IMR-90 (cell line): ENCODE data around the gene NOTCH2. TPM values are rescaled to one million over a fixed set of nuclear protein-coding genes. Genes with fewer than 3 reads are reported as not detected.

ENCODE experiments used
- ATAC-seq: fragments of 200-7000 bp; cut with Tn5 transposase; 2 replicates; pipeline ENCODE4 v1.9.1; 2020; ENCODE audit warnings: low read depth, mild to moderate bottlenecking, moderate library complexity
- BruUV-seq: library from RNA; stranded (reverse); fragments of 400-500 nt; replicated peaks from 2 replicates; lab custom pipeline; 2021; lab: Mats Ljungman, UMichigan
- CTCF ChIA-PET: fragments of 300-600 bp; formaldehyde crosslinking; extraction: SDS; loops from one replicate; lab custom pipeline; 2021; ENCODE audit warnings: antibody characterized with exemption; lab: Yijun Ruan, JAX
- POLR2A ChIA-PET: fragments of 300-600 bp; sonication (Branson Sonifier 250); formaldehyde crosslinking; loops from one replicate; lab custom pipeline; 2022; ENCODE audit warnings: antibody characterized with exemption; ENCODE audit not compliant: unreplicated experiment; lab: Charles Lee
- DNase-seq: peaks from one replicate; pipeline ENCODE4 v3.0.0; 2013
- H2AFZ ChIP-seq: replicated peaks from 2 replicates; pipeline ENCODE3; 2013; ENCODE audit warnings: low read length, mild to moderate bottlenecking; ENCODE audit not compliant: poor library complexity
- H2AK5ac ChIP-seq: 2 replicates; pipeline ENCODE4 v1.6.1; 2013; ENCODE audit warnings: low read depth, low read length, inconsistent platforms
- H2AK9ac ChIP-seq: replicated peaks from 2 replicates; pipeline ENCODE3; 2013; ENCODE audit warnings: mild to moderate bottlenecking, low read depth, low read length, moderate library complexity; ENCODE audit not compliant: poor library complexity
- H2BK120ac ChIP-seq: 2 replicates; pipeline ENCODE4 v1.6.1; 2013; ENCODE audit warnings: low read depth, low read length, inconsistent platforms
- H2BK15ac ChIP-seq: 3 replicates; pipeline ENCODE4 v1.6.1; 2013; ENCODE audit warnings: low read depth, low read length, inconsistent platforms
- H2BK20ac ChIP-seq: 2 replicates; pipeline ENCODE4 v1.6.1; 2013; ENCODE audit warnings: low read depth, mild to moderate bottlenecking, inconsistent platforms, low read length, moderate library complexity
- H2BK5ac ChIP-seq: 2 replicates; pipeline ENCODE4 v1.6.1; 2013; ENCODE audit warnings: mild to moderate bottlenecking, low read depth, low read length, inconsistent platforms; ENCODE audit not compliant: poor library complexity, severe bottlenecking
- H3K14ac ChIP-seq: replicated peaks from 2 replicates; pipeline ENCODE4 v1.6.1; 2013; ENCODE audit warnings: low read depth, low read length, inconsistent platforms
- H3K18ac ChIP-seq: 2 replicates; pipeline ENCODE4 v1.6.1; 2013; ENCODE audit warnings: low read depth, low read length, control low read depth
- H3K23ac ChIP-seq: 2 replicates; pipeline ENCODE4 v1.6.1; 2013; ENCODE audit warnings: low read depth, low read length, inconsistent platforms
- H3K27ac ChIP-seq: 2 replicates; pipeline ENCODE4 v1.5.1; 2013; ENCODE audit warnings: mild to moderate bottlenecking, control low read depth, low read length; ENCODE audit not compliant: insufficient read depth
- H3K27me3 ChIP-seq: 2 replicates; pipeline ENCODE4 v1.6.1; 2013; ENCODE audit warnings: low read length; ENCODE audit not compliant: control insufficient read depth, insufficient read depth
- H3K36me3 ChIP-seq: 2 replicates; pipeline ENCODE4 v1.6.1; 2013; ENCODE audit warnings: low read length, mixed read lengths; ENCODE audit not compliant: control insufficient read depth, insufficient read depth
- H3K4ac ChIP-seq: 2 replicates; pipeline ENCODE4 v1.6.1; 2013; ENCODE audit warnings: low read depth, low read length, inconsistent platforms
- H3K4me1 ChIP-seq: 2 replicates; pipeline ENCODE4 v1.6.1; 2013; ENCODE audit warnings: low read length, mixed read lengths; ENCODE audit not compliant: control insufficient read depth, insufficient read depth
- H3K4me2 ChIP-seq: 2 replicates; pipeline ENCODE4 v1.6.1; 2013; ENCODE audit warnings: low read depth, mild to moderate bottlenecking, control low read depth, low read length, moderate library complexity
- H3K4me3 ChIP-seq: 2 replicates; pipeline ENCODE4 v1.5.1; 2013; ENCODE audit warnings: low read depth, mild to moderate bottlenecking, control low read depth, low read length, moderate library complexity; ENCODE audit not compliant: insufficient read depth
- H3K56ac ChIP-seq: 2 replicates; pipeline ENCODE4 v1.6.1; 2013; ENCODE audit warnings: low read length, inconsistent platforms; ENCODE audit not compliant: insufficient read depth; ENCODE audit errors: extremely low read depth
- H3K79me1 ChIP-seq, 2 experiments: 2 replicates each; pipeline ENCODE4 v1.6.1; 2013; ENCODE audit warnings: low read length in 2 of 2, inconsistent platforms in 1 of 2, low read depth in 1 of 2
- H3K9ac ChIP-seq: 2 replicates; pipeline ENCODE4 v1.6.1; 2013; ENCODE audit warnings: low read depth, low read length, control low read depth
- H3K9me1 ChIP-seq: 2 replicates; pipeline ENCODE4 v1.6.1; 2013; ENCODE audit warnings: low read length, inconsistent platforms; ENCODE audit not compliant: insufficient read depth
- H3K9me3 ChIP-seq: 2 replicates; pipeline ENCODE4 v1.6.1; 2013; ENCODE audit warnings: low read length; ENCODE audit not compliant: control insufficient read depth, insufficient read depth
- H4K20me1 ChIP-seq: 2 replicates; pipeline ENCODE4 v1.6.1; 2013; ENCODE audit warnings: low read length, inconsistent platforms; ENCODE audit not compliant: insufficient read depth
- H4K5ac ChIP-seq: 2 replicates; pipeline ENCODE4 v1.6.1; 2013; ENCODE audit warnings: mild to moderate bottlenecking, low read depth, low read length, control low read depth
- H4K8ac ChIP-seq, 2 experiments: 2 replicates each; pipeline ENCODE4 v1.6.1; 2013; ENCODE audit warnings: low read depth in 2 of 2, low read length in 2 of 2, control low read depth in 1 of 2, inconsistent platforms in 1 of 2
- H4K91ac ChIP-seq: 2 replicates; pipeline ENCODE4 v1.6.1; 2013; ENCODE audit warnings: low read depth, low read length, inconsistent platforms; ENCODE audit not compliant: insufficient read depth
- CEBPB ChIP-seq: IDR thresholded peaks from 2 replicates; pipeline ENCODE4 v1.6.1; 2012; ENCODE audit warnings: low read depth, low read length, improper control_type of control experiment
- CHD1 ChIP-seq: IDR thresholded peaks from 2 replicates; pipeline ENCODE4 v1.6.1; 2012; ENCODE audit warnings: low read depth, low read length, improper control_type of control experiment
- ELK1 ChIP-seq: fragments of 150-350 bp; IDR thresholded peaks from 2 replicates; pipeline ENCODE4 v1.6.1; 2016; ENCODE audit warnings: low read depth, mild to moderate bottlenecking, low read length, moderate library complexity, borderline replicate concordance
- MAZ ChIP-seq: IDR thresholded peaks from 2 replicates; pipeline ENCODE4 v1.6.1; 2012; ENCODE audit warnings: low read depth, mild to moderate bottlenecking, low read length, improper control_type of control experiment, moderate library complexity, borderline replicate concordance
- MXI1 ChIP-seq: IDR thresholded peaks from 2 replicates; pipeline ENCODE4 v1.6.1; 2012; ENCODE audit warnings: low read depth, mild to moderate bottlenecking, low read length, moderate library complexity, borderline replicate concordance
- NFE2L2 ChIP-seq: fragments of 150-350 bp; IDR thresholded peaks from 2 replicates; pipeline ENCODE4 v1.6.1; 2016; ENCODE audit warnings: low read depth, mild to moderate bottlenecking, low read length
- POLR2A ChIP-seq: IDR thresholded peaks from 2 replicates; pipeline ENCODE4 v1.6.1; 2012; ENCODE audit warnings: mild to moderate bottlenecking, low read depth, low read length
- WGBS, 2 experiments: methylation state at CpG; one replicate each; pipeline versions ENCODE4 v1.1.5 to v1.1.7; 2013; ENCODE audit warnings: missing lambda C conversion rate in 2 of 2; ENCODE audit not compliant: insufficient read length in 1 of 2; ENCODE audit errors: extremely low coverage in 2 of 2; 5-methylcytosine and 5-hydroxymethylcytosine counted together
- dilution Hi-C: fragments of 300-500 bp; cut with HindIII; formaldehyde crosslinking; loops from one replicate; pipeline ENCODE4 v1.14.3; 2018; ENCODE audit warnings: low sequenced_read_pairs; ENCODE audit not compliant: unreplicated experiment
- in situ Hi-C: fragments of 300-500 bp; cut with MboI; formaldehyde crosslinking; loops from 3 replicates; pipeline ENCODE4 v1.14.3; 2019; ENCODE audit warnings: low sequenced_read_pairs, inconsistent platforms, mixed read lengths
- intact Hi-C: fragments of 100-400 bp; cut with micrococcal nuclease; formaldehyde crosslinking; loops from 2 replicates; pipeline ENCODE4 v1.10.0; 2022
- polyA plus RNA-seq, 3 experiments: library from polyadenylated mRNA; depleted of rRNA; stranded (reverse); fragments of >200 nt; gene quantifications; 2 replicates each; pipeline ENCODE4 v1.2.3, GENCODE V29; 2012; ENCODE audit warnings: low replicate concordance in 1 of 3
- total RNA-seq: library from RNA; depleted of rRNA; stranded (reverse); fragments of >200 nt; gene quantifications from 2 replicates; pipeline ENCODE4 v1.2.3, GENCODE V29; 2012
- TF ChIP-seq, protein P1 (sequence below): conservative IDR thresholded peaks from 2 replicates; pipeline ENCODE4 v1.5.1; 2012; ENCODE audit warnings: mild to moderate bottlenecking, low read depth, low read length, improper control_type of control experiment

NOTCH2 gene
- total and polyA plus RNA-seq, 2 of the 4 experiments (the other 2 are of a cell fraction) = 40.4 to 131 TPM

DNA sequence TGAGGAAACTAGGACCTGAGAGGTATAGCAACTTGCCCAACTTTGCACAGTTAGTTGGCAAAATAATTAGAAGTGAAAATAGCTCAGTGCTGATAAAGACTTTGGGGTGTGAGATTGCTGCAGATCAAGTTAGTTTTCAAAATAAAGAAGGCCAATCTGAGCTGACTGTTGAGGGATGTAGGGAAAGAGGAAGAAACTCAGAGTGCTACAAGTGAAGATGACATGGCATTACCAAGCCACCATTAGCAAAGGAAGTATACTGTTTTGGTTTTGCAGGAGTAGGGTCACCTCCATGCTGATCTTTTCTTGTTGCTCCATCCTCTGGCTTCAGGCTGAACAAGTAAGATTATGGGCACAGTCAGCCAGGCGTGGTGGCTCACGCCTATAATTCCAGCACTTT, 94.5 kb downstream of the NOTCH2 start:
- no peak overlapping the region for H2AFZ ChIP-seq
- intact Hi-C loops = no loop called here

More for the DNA sequence above, 94.5 kb downstream of the NOTCH2 start:
- Histone ChIP-seq H3K4me2 (no peak overlapping the region), H3K4me1 (no peaks in the 10 kb centered on the region), H2AK9ac (no peak overlapping the region), H2AK5ac (no peak overlapping the region), H3K27ac (no peak overlapping the region), H4K91ac (no peak overlapping the region), H4K5ac (no peak overlapping the region), H3K79me1 (peaks cover 59 to 67% of the 10 kb centered on the region in 2 experiments), H3K36me3 (peaks cover 13% of the 10 kb centered on the region), H3K56ac (no peak overlapping the region), H3K4ac (no peak overlapping the region), H4K8ac (no peak overlapping the region), H3K23ac (no peak overlapping the region), H3K9ac (no peak overlapping the region), H4K20me1 (peaks cover 1% of the 10 kb centered on the region; the same call in 1 of the 2 replicates), H2BK15ac (no peak overlapping the region), H2BK20ac (no peak overlapping the region), H3K14ac (no peak overlapping the region), H3K4me3 (no peak overlapping the region), H2BK120ac (no peak overlapping the region), H3K27me3 (no peaks in the 10 kb centered on the region), H3K9me1 (peaks cover 18% of the 10 kb centered on the region), H3K9me3 (no peaks in the 10 kb centered on the region), H2BK5ac (no peak overlapping the region), H3K18ac (no peak overlapping the region)
- BruUV-seq = no TSS peak
- WGBS, 2 experiments = 100% methylated on average over 1 of the region's 2 CpGs; no CpG with 5 or more reads in 1 of the 2 experiments
- no peak for ATAC-seq
- in situ Hi-C loops (no loop called here), dilution Hi-C loops (no loop called here)
- ChIA-PET CTCF (no interaction called here), POLR2A (no interaction called here)
- TF ChIP-seq POLR2A (no peak), NFE2L2 (no peak), CEBPB (no peak), MAZ (no peak), ELK1 (no peak), MXI1 (no peak), CHD1 (no peak)
- TF ChIP-seq, protein P1, sequence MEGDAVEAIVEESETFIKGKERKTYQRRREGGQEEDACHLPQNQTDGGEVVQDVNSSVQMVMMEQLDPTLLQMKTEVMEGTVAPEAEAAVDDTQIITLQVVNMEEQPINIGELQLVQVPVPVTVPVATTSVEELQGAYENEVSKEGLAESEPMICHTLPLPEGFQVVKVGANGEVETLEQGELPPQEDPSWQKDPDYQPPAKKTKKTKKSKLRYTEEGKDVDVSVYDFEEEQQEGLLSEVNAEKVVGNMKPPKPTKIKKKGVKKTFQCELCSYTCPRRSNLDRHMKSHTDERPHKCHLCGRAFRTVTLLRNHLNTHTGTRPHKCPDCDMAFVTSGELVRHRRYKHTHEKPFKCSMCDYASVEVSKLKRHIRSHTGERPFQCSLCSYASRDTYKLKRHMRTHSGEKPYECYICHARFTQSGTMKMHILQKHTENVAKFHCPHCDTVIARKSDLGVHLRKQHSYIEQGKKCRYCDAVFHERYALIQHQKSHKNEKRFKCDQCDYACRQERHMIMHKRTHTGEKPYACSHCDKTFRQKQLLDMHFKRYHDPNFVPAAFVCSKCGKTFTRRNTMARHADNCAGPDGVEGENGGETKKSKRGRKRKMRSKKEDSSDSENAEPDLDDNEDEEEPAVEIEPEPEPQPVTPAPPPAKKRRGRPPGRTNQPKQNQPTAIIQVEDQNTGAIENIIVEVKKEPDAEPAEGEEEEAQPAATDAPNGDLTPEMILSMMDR = no peak
- no peak for DNase-seq
